Pancreas (tissue), 10 donors: ENCODE measurements around the gene CPT1A. TPM values are rescaled to one million over a fixed set of nuclear protein-coding genes. Genes with fewer than 3 reads are reported as not detected.

Source experiments
- ATAC-seq, 4 donors: fragments of 200-7000 bp; cut with Tn5 transposase; one replicate each; pipeline versions ENCODE4 v1.8.0 to v1.9.1; 2020; ENCODE audit warnings: mild to moderate bottlenecking in 4 of 4, moderate library complexity in 4 of 4
- DNase-seq, 6 donors: peaks; one replicate each; pipeline ENCODE4 v3.0.0-alpha.2; 2020
- FAIRE-seq: peaks from 2 replicates; lab custom pipeline; 2012; peaks lifted over from hg19 to GRCh38; lab: Jason Lieb, UNC
- H3K27ac ChIP-seq, 4 donors: fragments of 200-600 bp; sonication (generic); 1 replicate in 3 of 4; 2 replicates in 1 of 4; pipeline versions ENCODE4 v1.5.0 to v1.8.0; 2020
- H3K27me3 ChIP-seq, 4 donors: fragments of 200-600 bp; one replicate each; pipeline ENCODE4 v1.8.0; 2021
- H3K36me3 ChIP-seq, 3 donors: fragments of 200-600 bp; sonication (generic) in 1 of 3; one replicate each; pipeline versions ENCODE4 v1.5.0 to v1.8.0; 2020 to 2021
- H3K4me1 ChIP-seq, 3 donors: fragments of 200-600 bp; one replicate each; pipeline ENCODE4 v1.8.0; 2021
- H3K4me3 ChIP-seq, 4 donors: fragments of 200-600 bp; sonication (generic) in 2 of 4; one replicate each; pipeline versions ENCODE4 v1.5.0 to v1.8.0; 2020 to 2021
- H3K9me3 ChIP-seq, 4 donors: fragments of 200-600 bp; one replicate each; pipeline ENCODE4 v1.8.0; 2021
- WGBS, 2 donors: extraction: QIAGEN DNeasy Blood & Tissue Kit; methylation state at CpG; one replicate each; pipeline ENCODE4 v1.1.7; 2013; 5-methylcytosine and 5-hydroxymethylcytosine counted together
- intact Hi-C, 3 donors: fragments of 100-400 bp; cut with DNase I; formaldehyde crosslinking; loops; one replicate each; pipeline versions ENCODE4 v1.11.1 to v1.14.2; 2022
- polyA plus RNA-seq, 2 donors: library from polyadenylated mRNA; stranded (reverse); fragments of 200-250 nt; gene quantifications; one replicate each; pipeline ENCODE4 v1.2.3, GENCODE V29; 2013
- total RNA-seq, 6 donors: library from RNA; stranded (reverse); fragmentation: NEBNext Ultra II Directional in 4 of 6; extraction: Animal tissue kit (Norgen Biotek cat#: 25700) in 4 of 6; gene quantifications; one replicate each; pipeline versions ENCODE4 v1.2.1 to v1.2.4, GENCODE V29; 2021 to 2023
- TF ChIP-seq, protein P1 (sequence below), 4 donors: fragments of 200-600 bp; sonication (generic) in 3 of 4; IDR thresholded peaks; one replicate each; pipeline versions ENCODE4 v1.5.0 to v1.8.0; 2021; ENCODE audit warnings: antibody characterized with exemption in 4 of 4
- donor health status: healthy with polysubstance abuse.
- donor health status: DM: no; HTN: no; CAD: no; lungs with moderate emphysema.
- donor health status: DM: no; HTN: no; CAD: no.
- donor health status: control.
- donor health status: control.
- donor health status: Bipolar disorder and iron deficiency.
- donor health status: DM: yes; HTN: yes; CAD: no.
- donor health status: DM: no; HTN: no; CAD: no.
- donor health status: DM: no; HTN: no; CAD: no.
- donor health status: DM: yes; HTN: yes; CAD: no.

CPT1A gene
- total and polyA plus RNA-seq, 8 donors: 9.5 to 33.7 (median 20.5) TPM

- H3K9me3 ChIP-seq: no peaks in the 10 kb centered on the region
- H3K4me1 ChIP-seq: peaks cover 0 to 7% (median 4%) of the 10 kb centered on the region in 3 donors
- no peak overlapping the region for H3K4me3 ChIP-seq
- no peaks in the 10 kb centered on the region for H3K27me3 ChIP-seq
- ATAC-seq (no peak), DNase-seq (no peak), FAIRE-seq (no peak)
- peaks cover 0 to 33% (median 0%) of the 10 kb centered on the region in 3 donors for H3K36me3 ChIP-seq
- 90 to 93% methylated on average over 23 of the region's 23 CpGs for WGBS, 2 donors
- H3K27ac ChIP-seq: no peak overlapping the region
- intact Hi-C loops: no loop called here
- TF ChIP-seq, protein P1, sequence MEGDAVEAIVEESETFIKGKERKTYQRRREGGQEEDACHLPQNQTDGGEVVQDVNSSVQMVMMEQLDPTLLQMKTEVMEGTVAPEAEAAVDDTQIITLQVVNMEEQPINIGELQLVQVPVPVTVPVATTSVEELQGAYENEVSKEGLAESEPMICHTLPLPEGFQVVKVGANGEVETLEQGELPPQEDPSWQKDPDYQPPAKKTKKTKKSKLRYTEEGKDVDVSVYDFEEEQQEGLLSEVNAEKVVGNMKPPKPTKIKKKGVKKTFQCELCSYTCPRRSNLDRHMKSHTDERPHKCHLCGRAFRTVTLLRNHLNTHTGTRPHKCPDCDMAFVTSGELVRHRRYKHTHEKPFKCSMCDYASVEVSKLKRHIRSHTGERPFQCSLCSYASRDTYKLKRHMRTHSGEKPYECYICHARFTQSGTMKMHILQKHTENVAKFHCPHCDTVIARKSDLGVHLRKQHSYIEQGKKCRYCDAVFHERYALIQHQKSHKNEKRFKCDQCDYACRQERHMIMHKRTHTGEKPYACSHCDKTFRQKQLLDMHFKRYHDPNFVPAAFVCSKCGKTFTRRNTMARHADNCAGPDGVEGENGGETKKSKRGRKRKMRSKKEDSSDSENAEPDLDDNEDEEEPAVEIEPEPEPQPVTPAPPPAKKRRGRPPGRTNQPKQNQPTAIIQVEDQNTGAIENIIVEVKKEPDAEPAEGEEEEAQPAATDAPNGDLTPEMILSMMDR (IDR thresholded peaks at IDR 0.05): no peak
Observed at GRCh38 chr11:68806931-68807844, 34.5 kb downstream of the CPT1A start.

DNA sequence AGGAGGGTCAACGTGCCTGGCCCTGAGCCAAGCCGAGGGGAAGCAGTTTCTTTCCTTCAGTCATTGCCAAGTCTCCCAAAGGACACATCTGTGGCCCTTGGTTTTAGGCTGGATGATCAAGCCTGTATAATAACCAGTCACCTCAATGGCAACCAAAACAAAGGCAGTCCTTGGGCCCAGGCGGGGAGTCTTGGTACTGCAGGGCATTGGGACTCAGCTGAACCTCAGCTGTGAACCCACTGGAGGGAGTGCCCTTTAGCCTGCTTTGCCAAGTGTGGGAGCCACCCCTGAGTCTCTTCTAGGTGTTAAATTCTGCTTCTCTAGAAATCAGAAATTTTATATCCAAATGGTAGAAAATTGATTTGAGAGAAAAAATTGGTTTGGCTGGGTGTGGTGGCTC lies 36.9 kb downstream of the CPT1A start:
- H3K4me3 ChIP-seq: no peak overlapping the region
- intact Hi-C loops: no loop called here
- TF ChIP-seq, protein P1 (IDR thresholded peaks at IDR 0.05): no peak
- no peaks in the 10 kb centered on the region for H3K27me3 ChIP-seq
- DNase-seq (no peak), FAIRE-seq (no peak), ATAC-seq (no peak)
- H3K4me1 ChIP-seq: no peaks in the 10 kb centered on the region
- H3K27ac ChIP-seq: no peak overlapping the region
- WGBS, 2 donors: 53 to 64% methylated on average over 3 of the region's 3 CpGs
- H3K9me3 ChIP-seq: no peaks in the 10 kb centered on the region
- peaks cover 0 to 34% (median 0%) of the 10 kb centered on the region in 3 donors for H3K36me3 ChIP-seq

- no peaks in the 10 kb centered on the region for H3K27me3 ChIP-seq
- FAIRE-seq: no peak
- TF ChIP-seq, protein P1 (IDR thresholded peaks at IDR 0.05): no peak
- ATAC-seq: no peak
- intact Hi-C loops: no loop called here
- peaks cover 0 to 42% (median 6%) of the 10 kb centered on the region in 3 donors for H3K36me3 ChIP-seq
- H3K4me1 ChIP-seq: no peaks in the 10 kb centered on the region
- no peaks in the 10 kb centered on the region for H3K9me3 ChIP-seq
- 94 to 95% methylated on average over 8 of the region's 8 CpGs for WGBS, 2 donors
- DNase-seq: no peak
- H3K27ac ChIP-seq: no peak overlapping the region
- H3K4me3 ChIP-seq: no peak overlapping the region
Observed at GRCh38 chr11:68803766-68804165, 38.0 kb downstream of the CPT1A start.

DNA sequence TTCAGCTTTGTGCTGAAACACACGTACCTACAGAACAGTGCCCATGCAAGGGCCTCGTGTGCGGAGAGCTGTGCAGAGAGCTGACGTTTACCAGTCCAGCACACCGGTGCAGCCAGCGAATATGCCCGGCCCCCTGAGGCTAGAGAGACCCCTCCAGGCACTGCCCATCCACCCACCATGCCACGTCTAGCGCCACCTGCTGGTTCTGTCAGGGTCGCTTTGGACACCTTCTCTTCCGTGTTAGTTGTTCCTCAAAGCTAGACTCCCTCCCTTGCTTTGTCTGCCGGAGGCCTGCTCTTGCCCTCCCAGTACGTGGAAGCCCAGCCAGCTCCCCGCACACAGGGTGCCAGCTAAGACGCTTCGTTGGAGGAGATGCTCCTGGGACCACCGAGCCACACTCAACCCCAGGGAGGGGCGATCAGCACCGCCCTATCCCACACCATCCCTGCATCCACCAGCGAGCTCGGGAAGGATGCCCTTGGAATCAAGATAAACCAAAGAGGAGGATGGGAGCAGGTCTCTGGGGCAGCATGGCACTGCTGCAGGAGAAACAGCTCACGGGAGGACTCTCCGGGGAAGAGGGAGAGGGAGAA lies 43.4 kb downstream of the CPT1A start:
- Histone ChIP-seq H3K27me3 (no peaks in the 10 kb centered on the region), H3K36me3 (peaks cover 0 to 59% (median 20%) of the 10 kb centered on the region in 3 donors), H3K27ac (no peak overlapping the region), H3K9me3 (no peaks in the 10 kb centered on the region), H3K4me1 (no peaks in the 10 kb centered on the region), H3K4me3 (no peak overlapping the region)
- WGBS, 2 donors: 74 to 75% methylated on average over 23 of the region's 23 CpGs
- ATAC-seq (peak in 3 of 4 donors; percentile 34 to 57 (median 55)), DNase-seq (peak in 2 of 6 donors; percentile 27 to 72), FAIRE-seq (no peak)
- intact Hi-C loops: no loop called here
- TF ChIP-seq, protein P1 (IDR thresholded peaks at IDR 0.05): peak; percentile 23 to 45 (median 37)
